Left lung (tissue), 10 donors: ENCODE measurements around the gene KDM4B. TPM values are rescaled to one million over a fixed set of nuclear protein-coding genes. Genes with fewer than 3 reads are reported as not detected.

Source experiments
- ATAC-seq: fragments of 200-7000 bp; cut with Tn5 transposase; one replicate; pipeline ENCODE4 v1.9.1; 2020; ENCODE audit warnings: moderate library complexity
- DNase-seq, 4 donors: peaks; one replicate each; pipeline ENCODE4 v3.0.0-alpha.2; 2013 to 2020
- H3K27ac ChIP-seq, 2 donors: fragments of 200-600 bp; sonication (generic) in 1 of 2; one replicate each; pipeline versions ENCODE4 v1.5.0 to v1.8.0; 2020 to 2021
- H3K27me3 ChIP-seq, 2 donors: fragments of 200-600 bp; sonication (generic) in 1 of 2; one replicate each; pipeline versions ENCODE4 v1.5.0 to v1.8.0; 2020 to 2021
- H3K36me3 ChIP-seq, 2 donors: fragments of 200-600 bp; sonication (generic) in 1 of 2; one replicate each; pipeline versions ENCODE4 v1.5.0 to v1.8.0; 2020 to 2021
- H3K4me1 ChIP-seq, 2 donors: fragments of 200-600 bp; one replicate each; pipeline ENCODE4 v1.8.0; 2021
- H3K4me3 ChIP-seq, 2 donors: fragments of 200-600 bp; sonication (generic) in 1 of 2; one replicate each; pipeline versions ENCODE4 v1.5.0 to v1.8.0; 2020 to 2021; ENCODE audit warnings: mild to moderate bottlenecking in 1 of 2
- H3K9me3 ChIP-seq, 2 donors: fragments of 200-600 bp; sonication (generic) in 1 of 2; one replicate each; pipeline versions ENCODE4 v1.5.0 to v1.8.0; 2020 to 2021
- CTCF ChIP-seq, 2 donors: fragments of 200-600 bp; sonication (generic) in 1 of 2; IDR thresholded peaks; one replicate each; pipeline versions ENCODE4 v1.5.0 to v1.8.0; 2021; ENCODE audit warnings: antibody characterized with exemption in 2 of 2
- intact Hi-C, 2 donors: fragments of 100-400 bp; cut with DNase I; formaldehyde crosslinking; loops; one replicate each; pipeline versions ENCODE4 v1.11.2 to v1.14.2; 2022
- polyA plus RNA-seq, 6 donors: library from polyadenylated mRNA; unstranded; fragments of 120-200 nt; gene quantifications; one replicate each; pipeline ENCODE4 v1.2.1, GENCODE V29; 2013; ENCODE audit not compliant: insufficient read length in 6 of 6
- total RNA-seq, 2 donors: library from RNA; stranded (reverse); fragmentation: NEBNext Ultra II Directional; extraction: Animal tissue kit (Norgen Biotek cat#: 25700); gene quantifications; one replicate each; pipeline ENCODE4 v1.2.1, GENCODE V29; 2021
- donor health status: DM: no; HTN: yes; CAD: no.
- donor health status: DM: no; HTN: no; CAD: no.

KDM4B gene
- total and polyA plus RNA-seq, 8 donors, result 24.6 to 42.1 (median 31.1) TPM

- ATAC-seq (no peak), DNase-seq (no peak)
- Histone ChIP-seq H3K27ac (no peak overlapping the region), H3K4me1 (no peaks in the 10 kb centered on the region), H3K4me3 (no peak overlapping the region), H3K9me3 (no peaks in the 10 kb centered on the region), H3K36me3 (no peaks in the 10 kb centered on the region), H3K27me3 (peaks cover 0 to 5% of the 10 kb centered on the region in 2 donors)
- TF ChIP-seq CTCF (IDR thresholded peaks at IDR 0.05), result no peak
- intact Hi-C loops, result no loop called here
Measured at GRCh38 chr19:5182751-5183150, 213.8 kb downstream of the KDM4B start.

- H3K36me3 ChIP-seq, result no peaks in the 10 kb centered on the region
- ATAC-seq (no peak), DNase-seq (no peak)
- no peaks in the 10 kb centered on the region for H3K4me1 ChIP-seq
- no peaks in the 10 kb centered on the region for H3K9me3 ChIP-seq
- intact Hi-C loops, result no loop called here
- TF ChIP-seq CTCF (IDR thresholded peaks at IDR 0.05), result no peak
- H3K27ac ChIP-seq, result no peak overlapping the region
- H3K27me3 ChIP-seq, result peaks cover 0 to 5% of the 10 kb centered on the region in 2 donors
- H3K4me3 ChIP-seq, result no peak overlapping the region
Measured at GRCh38 chr19:5183616-5184015, 214.7 kb downstream of the KDM4B start.

GRCh38 chr19:5184930-5185329, 216.0 kb downstream of the KDM4B start:
- H3K4me3 ChIP-seq, result no peak overlapping the region
- H3K36me3 ChIP-seq, result no peaks in the 10 kb centered on the region
- ATAC-seq, result no peak
- intact Hi-C loops, result no loop called here
- H3K27me3 ChIP-seq, result peaks cover 0 to 5% of the 10 kb centered on the region in 2 donors
- no peaks in the 10 kb centered on the region for H3K4me1 ChIP-seq
- DNase-seq, result no peak
- TF ChIP-seq CTCF (IDR thresholded peaks at IDR 0.05), result no peak
- no peak overlapping the region for H3K27ac ChIP-seq
- no peaks in the 10 kb centered on the region for H3K9me3 ChIP-seq

- H3K27ac ChIP-seq, result no peak overlapping the region
- no peak for TF ChIP-seq CTCF (IDR thresholded peaks at IDR 0.05)
- H3K36me3 ChIP-seq, result no peaks in the 10 kb centered on the region
- H3K4me1 ChIP-seq, result no peaks in the 10 kb centered on the region
- intact Hi-C loops, result no loop called here
- DNase-seq (no peak), ATAC-seq (no peak)
- no peaks in the 10 kb centered on the region for H3K9me3 ChIP-seq
- H3K27me3 ChIP-seq, result peaks cover 0 to 3% of the 10 kb centered on the region in 2 donors
- no peak overlapping the region for H3K4me3 ChIP-seq
Measured at GRCh38 chr19:5186293-5187050, 217.6 kb downstream of the KDM4B start.

- Histone ChIP-seq H3K27ac (no peak overlapping the region), H3K27me3 (no peaks in the 10 kb centered on the region), H3K36me3 (no peaks in the 10 kb centered on the region), H3K9me3 (no peaks in the 10 kb centered on the region), H3K4me1 (no peaks in the 10 kb centered on the region), H3K4me3 (no peak overlapping the region)
- ATAC-seq, result no peak
- DNase-seq, result no peak
- TF ChIP-seq CTCF (IDR thresholded peaks at IDR 0.05), result no peak
- intact Hi-C loops, result no loop called here
Measured at GRCh38 chr19:5188548-5189317, 219.8 kb downstream of the KDM4B start.
